A549 (cell line): Measurements from ENCODE around the gene SLC39A13.

ENCODE experiments used
- KDM1A ChIP-seq: fragments of 200-600 bp; sonication (generic); IDR thresholded peaks from 2 replicates; pipeline ENCODE4 v1.6.1; 2016; ENCODE audit warnings: low read depth, mild to moderate bottlenecking
- ZFP36 ChIP-seq: fragments of 450-650 bp; IDR thresholded peaks from 2 replicates; pipeline ENCODE4 v1.6.1; 2014; ENCODE audit warnings: borderline replicate concordance; ENCODE audit not compliant: partially characterized antibody

DNA sequence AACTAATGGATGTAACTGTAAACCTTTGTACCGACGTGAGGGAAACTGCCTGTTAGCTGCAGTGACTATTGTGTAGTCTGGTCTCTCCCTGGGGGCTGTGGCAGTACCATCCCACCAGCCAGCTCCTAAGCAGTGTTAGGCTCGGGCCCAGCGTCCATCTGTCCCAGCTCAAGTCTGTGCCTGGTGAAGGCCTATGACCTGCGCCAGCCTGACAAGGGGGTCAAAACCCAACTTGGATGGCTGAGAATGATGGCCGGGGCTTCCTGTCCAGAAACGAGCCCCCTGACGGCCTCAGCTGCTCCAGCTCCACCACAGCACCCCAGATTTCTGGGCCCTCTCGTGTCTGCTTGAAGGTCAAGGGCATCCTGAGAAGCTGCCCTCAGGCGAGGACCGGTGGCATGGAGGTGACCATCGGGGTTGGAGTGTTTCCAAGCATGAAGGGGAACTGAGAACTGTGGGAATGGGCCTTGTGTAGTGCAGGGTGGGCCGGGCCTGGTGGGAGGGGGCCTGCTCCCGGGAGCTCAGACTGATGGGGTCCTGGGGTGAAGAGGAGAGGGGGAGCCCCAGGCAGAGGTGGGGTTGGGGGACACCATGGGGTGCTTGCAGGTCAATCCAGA lies 15.7 kb upstream of the SLC39A13 start:
- TF ChIP-seq ZFP36 (no peak), KDM1A (no peak)
